PC-3 (cell line): ENCODE data around the gene CRYGC.

Source experiments
- CTCF ChIP-seq: fragments of 300-600 bp; sonication (generic); conservative IDR thresholded peaks from 2 replicates; pipeline ENCODE4 v1.5.1; 2017; ENCODE audit warnings: antibody characterized with exemption, low read depth, mild to moderate bottlenecking, low read length
- EZH2phosphoT487 ChIP-seq: fragments of 300-600 bp; sonication (generic); IDR thresholded peaks from 2 replicates; pipeline ENCODE4 v1.6.1; 2018; ENCODE audit warnings: mild to moderate bottlenecking, antibody characterized with exemption, low read length, borderline replicate concordance

DNA sequence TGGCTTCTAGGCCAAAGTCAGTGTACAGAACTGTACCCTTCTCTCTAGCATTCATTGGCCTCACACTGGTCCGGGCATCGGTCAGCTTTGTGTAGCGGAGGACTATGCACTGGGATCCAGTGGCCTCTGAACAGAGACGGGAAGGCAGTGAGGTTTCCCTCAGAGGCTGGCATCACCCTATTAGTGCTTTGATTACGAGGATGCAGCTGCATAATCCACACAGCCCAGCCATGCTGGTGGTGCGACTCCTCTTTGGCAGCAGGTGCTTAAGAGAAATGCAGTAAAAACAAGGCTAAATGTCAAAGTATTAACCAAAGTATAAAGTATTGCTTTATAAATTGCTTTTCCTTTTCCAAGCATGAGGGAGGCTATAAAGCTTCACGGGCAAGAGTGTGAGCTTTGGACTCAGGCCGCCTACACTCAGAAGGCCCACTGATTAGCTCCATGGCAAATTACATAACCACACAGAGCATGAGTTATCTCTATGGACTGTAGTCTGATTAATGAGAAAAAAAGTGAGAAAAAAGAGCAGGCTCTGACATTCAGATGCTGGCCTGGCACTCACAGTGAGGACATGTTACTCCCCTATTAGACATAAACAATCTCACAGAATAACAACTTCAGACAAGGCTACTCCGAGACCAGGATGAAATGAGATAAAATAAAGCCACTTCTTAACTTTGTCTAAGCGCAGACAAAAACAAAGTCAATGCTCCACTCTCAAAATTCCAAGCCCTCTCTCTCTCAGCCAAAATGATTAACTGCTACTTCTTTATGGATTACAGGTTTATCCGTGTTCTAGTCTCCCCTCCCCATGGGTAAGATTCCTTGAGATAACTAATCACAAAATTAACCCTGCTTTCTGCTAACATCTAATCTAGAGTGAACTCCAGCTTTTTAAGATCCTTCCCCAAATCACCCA, 6.4 kb upstream of the CRYGC start:
- TF ChIP-seq CTCF (no peak), EZH2phosphoT487 (no peak)
